ENCODE results near the gene PCDHB12.
"Not testable (repeated sequence)": the region's sequence is repeated elsewhere in the genome, so short reads cannot be mapped to it uniquely, and the experiment has no call there.

DNA sequence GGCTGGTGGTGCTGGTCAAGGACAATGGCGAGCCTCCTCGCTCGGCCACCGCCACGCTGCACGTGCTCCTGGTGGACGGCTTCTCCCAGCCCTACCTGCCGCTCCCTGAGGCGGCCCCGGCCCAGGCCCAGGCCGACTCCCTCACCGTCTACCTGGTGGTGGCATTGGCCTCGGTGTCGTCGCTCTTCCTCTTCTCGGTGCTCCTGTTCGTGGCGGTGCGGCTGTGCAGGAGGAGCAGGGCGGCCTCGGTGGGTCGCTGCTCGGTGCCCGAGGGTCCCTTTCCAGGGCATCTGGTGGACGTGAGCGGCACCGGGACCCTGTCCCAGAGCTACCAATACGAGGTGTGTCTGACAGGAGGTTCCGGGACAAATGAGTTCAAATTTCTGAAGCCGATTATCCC is 16.9 kb downstream of the PCDHB12 start:
- TF ChIP-seq, protein P1, sequence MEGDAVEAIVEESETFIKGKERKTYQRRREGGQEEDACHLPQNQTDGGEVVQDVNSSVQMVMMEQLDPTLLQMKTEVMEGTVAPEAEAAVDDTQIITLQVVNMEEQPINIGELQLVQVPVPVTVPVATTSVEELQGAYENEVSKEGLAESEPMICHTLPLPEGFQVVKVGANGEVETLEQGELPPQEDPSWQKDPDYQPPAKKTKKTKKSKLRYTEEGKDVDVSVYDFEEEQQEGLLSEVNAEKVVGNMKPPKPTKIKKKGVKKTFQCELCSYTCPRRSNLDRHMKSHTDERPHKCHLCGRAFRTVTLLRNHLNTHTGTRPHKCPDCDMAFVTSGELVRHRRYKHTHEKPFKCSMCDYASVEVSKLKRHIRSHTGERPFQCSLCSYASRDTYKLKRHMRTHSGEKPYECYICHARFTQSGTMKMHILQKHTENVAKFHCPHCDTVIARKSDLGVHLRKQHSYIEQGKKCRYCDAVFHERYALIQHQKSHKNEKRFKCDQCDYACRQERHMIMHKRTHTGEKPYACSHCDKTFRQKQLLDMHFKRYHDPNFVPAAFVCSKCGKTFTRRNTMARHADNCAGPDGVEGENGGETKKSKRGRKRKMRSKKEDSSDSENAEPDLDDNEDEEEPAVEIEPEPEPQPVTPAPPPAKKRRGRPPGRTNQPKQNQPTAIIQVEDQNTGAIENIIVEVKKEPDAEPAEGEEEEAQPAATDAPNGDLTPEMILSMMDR (conservative IDR thresholded peaks at IDR 0.05), result not testable (repeated sequence)
- TF ChIP-seq ZFX (IDR thresholded peaks at IDR 0.05), result not testable (repeated sequence)
